Measurements from ENCODE around the gene JAML.

Gene JAML

GRCh38 chr11:118164885-118165284, 59.9 kb downstream of the JAML start:
- no peak for DNase-seq

- no peak for DNase-seq
Observed at GRCh38 chr11:118163494-118163893, 61.3 kb downstream of the JAML start.

GRCh38 chr11:118162846-118163245, 62.0 kb downstream of the JAML start:
- DNase-seq, result no peak

GRCh38 chr11:118161786-118162185, 63.0 kb downstream of the JAML start:
- no peak for DNase-seq

- no peak for DNase-seq
Observed at GRCh38 chr11:118157186-118157895, 67.5 kb downstream of the JAML start.

- DNase-seq, result no peak
Observed at GRCh38 chr11:118156531-118157185, 68.2 kb downstream of the JAML start.

GRCh38 chr11:118155776-118156530, 68.9 kb downstream of the JAML start:
- no peak for DNase-seq

GRCh38 chr11:118154641-118155040, 70.2 kb downstream of the JAML start:
- DNase-seq, result no peak

- DNase-seq, result no peak
Observed at GRCh38 chr11:118153976-118154375, 70.8 kb downstream of the JAML start.

- no peak for DNase-seq
Observed at GRCh38 chr11:118153516-118153915, 71.3 kb downstream of the JAML start.

GRCh38 chr11:118152552-118153471, 72.0 kb downstream of the JAML start, which contains the start of gene SCN4B:
TSS of gene SCN4B (minus strand) at chr11:118152823. CDS start at chr11:118152673, 150 bp downstream.
- peak; percentile 52 to 77 (median 55) for DNase-seq

- no peak for DNase-seq
Observed at GRCh38 chr11:118152020-118152551, 72.7 kb downstream of the JAML start.

GRCh38 chr11:118151431-118151830, 73.4 kb downstream of the JAML start:
- no peak for DNase-seq

- no peak for DNase-seq
Observed at GRCh38 chr11:118149493-118149892, 75.3 kb downstream of the JAML start.

- DNase-seq, result no peak
Observed at GRCh38 chr11:118148856-118149255, 76.0 kb downstream of the JAML start.

- no peak for DNase-seq
Observed at GRCh38 chr11:118148240-118148639, 76.6 kb downstream of the JAML start.

GRCh38 chr11:118147502-118147901, 77.3 kb downstream of the JAML start:
- peak in 1 of 3 donors; percentile 16 for DNase-seq

GRCh38 chr11:118146554-118146953, 78.3 kb downstream of the JAML start:
- DNase-seq, result no peak

GRCh38 chr11:118145285-118146227, 79.3 kb downstream of the JAML start:
- DNase-seq, result peak; percentile 77 to 91 (median 88)

- DNase-seq, result no peak
Observed at GRCh38 chr11:118144301-118145268, 80.2 kb downstream of the JAML start.
